Stomach (tissue), 9 donors: ENCODE measurements around the gene GNAO1. TPM values are rescaled to one million over a fixed set of nuclear protein-coding genes. Genes with fewer than 3 reads are reported as not detected.

Experiments used
- DNase-seq, 2 donors: peaks; one replicate each; pipeline versions ENCODE4 v3.0.0 to v3.0.0-alpha.2; 2013 to 2019
- H3K27ac ChIP-seq, 5 donors: fragments of 200-600 bp in 4 of 5; sonication (generic) in 4 of 5; one replicate each; pipeline ENCODE4 v1.5.1; 2013 to 2019; ENCODE audit warnings: mild to moderate bottlenecking in 1 of 5, moderate library complexity in 1 of 5
- H3K27me3 ChIP-seq, 3 donors: fragments of 200-600 bp; sonication (generic); one replicate each; pipeline ENCODE4 v1.5.1; 2017 to 2019; ENCODE audit warnings: mixed run types in 1 of 3
- H3K36me3 ChIP-seq, 4 donors: fragments of 200-600 bp; sonication (generic); 1 replicate in 3 of 4; 2 replicates in 1 of 4; pipeline ENCODE4 v1.5.1; 2016 to 2019
- H3K4me1 ChIP-seq, 4 donors: fragments of 200-600 bp; sonication (generic); one replicate each; pipeline ENCODE4 v1.5.1; 2016 to 2019
- H3K4me3 ChIP-seq, 4 donors: fragments of 200-600 bp; sonication (generic) in 3 of 4; one replicate each; pipeline ENCODE4 v1.5.1; 2016 to 2019; ENCODE audit warnings: mild to moderate bottlenecking in 1 of 4
- H3K9me3 ChIP-seq, 4 donors: fragments of 200-600 bp; sonication (generic); one replicate each; pipeline ENCODE4 v1.5.1; 2016 to 2019
- CTCF ChIP-seq, 7 experiments: fragments of 450-650 bp in 4 of 7; fragments of 200-600 bp in 3 of 7; sonication (generic) in 3 of 7; IDR thresholded peaks; one replicate each; pipeline ENCODE4 v1.5.1; 2016 to 2019; ENCODE audit warnings: antibody characterized with exemption in 7 of 7, control low read depth in 2 of 7, mild to moderate bottlenecking in 1 of 7
- EP300 ChIP-seq: sonication (generic); formaldehyde crosslinking; IDR thresholded peaks from one replicate; pipeline ENCODE4 v1.6.1; 2017; ENCODE audit warnings: antibody characterized with exemption
- POLR2A ChIP-seq, 4 donors: fragments of 450-650 bp; IDR thresholded peaks; one replicate each; pipeline ENCODE4 v1.6.1; 2016; ENCODE audit warnings: antibody characterized with exemption in 4 of 4, control low read depth in 2 of 4, mild to moderate bottlenecking in 1 of 4, moderate library complexity in 1 of 4
- POLR2AphosphoS5 ChIP-seq, 3 donors: sonication (generic); formaldehyde crosslinking; IDR thresholded peaks; one replicate each; pipeline ENCODE4 v1.6.1; 2016; ENCODE audit warnings: antibody characterized with exemption in 3 of 3
- WGBS, 5 donors: extraction: QIAGEN DNeasy Blood & Tissue Kit in 3 of 5; methylation state at CpG; one replicate each; pipeline versions ENCODE4 v1.1.5 to v1.1.7; 2013 to 2018; 5-methylcytosine and 5-hydroxymethylcytosine counted together
- intact Hi-C: fragments of 100-400 bp; cut with DNase I; formaldehyde crosslinking; loops from one replicate; pipeline ENCODE4 v1.15.1; 2023; ENCODE audit warnings: low total_unique reads
- polyA plus RNA-seq, 3 donors: library from polyadenylated mRNA; stranded (reverse); fragments of 200-250 nt; gene quantifications; one replicate each; pipeline ENCODE4 v1.2.3, GENCODE V29; 2013
- total RNA-seq, 5 donors: library from RNA; depleted of rRNA; stranded (reverse); fragments of >200 nt; gene quantifications; one replicate each; pipeline versions ENCODE4 v1.1.0 to v1.2.3, GENCODE V29; 2014 to 2016
- donor health status: healthy with polysubstance abuse.
- donor health status: Bipolar disorder and iron deficiency.
- donor health status: healthy.

Gene GNAO1
- total and polyA plus RNA-seq, 8 donors: 2.3 to 42.0 (median 4.7) TPM

GRCh38 chr16:56353054-56353921 is 162.0 kb downstream of the GNAO1 start:
- peaks cover 10 to 24% (median 17%) of the 10 kb centered on the region in 4 donors for H3K4me1 ChIP-seq
- no peaks in the 10 kb centered on the region for H3K27me3 ChIP-seq
- TF ChIP-seq EP300 (no peak), POLR2AphosphoS5 (IDR thresholded peaks at IDR 0.05) (no peak)
- H3K36me3 ChIP-seq: peaks cover 0 to 12% (median 1%) of the 10 kb centered on the region in 4 donors
- DNase-seq: peak in 1 of 2 donors; percentile 16
- no peaks in the 10 kb centered on the region for H3K9me3 ChIP-seq
- H3K4me3 ChIP-seq: no peak overlapping the region
- intact Hi-C loops: no loop called here
- 67 to 79% (median 76%) methylated on average over 10 to 15 of the region's 15 CpGs for WGBS, 5 donors
- H3K27ac ChIP-seq: no peak overlapping the region

DNA sequence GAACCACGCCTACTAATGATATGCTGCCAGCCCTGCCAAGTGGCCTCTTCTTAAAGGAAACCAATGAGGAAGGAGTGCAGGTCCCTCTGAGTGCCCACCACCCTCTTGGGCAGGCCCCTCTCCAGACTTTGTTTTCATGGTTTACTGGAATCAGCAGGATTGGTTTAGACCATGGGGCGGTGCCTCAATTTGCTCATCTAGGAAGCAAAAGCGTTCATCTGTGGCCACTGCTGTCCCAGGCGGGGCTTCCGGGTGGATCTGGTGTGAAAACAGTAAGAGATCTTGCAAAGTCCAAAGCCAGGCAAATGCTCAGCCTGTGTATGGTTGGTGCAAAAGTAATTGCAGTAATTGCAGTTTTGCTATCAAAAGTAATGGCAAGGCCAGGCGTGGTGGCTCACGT is 162.7 kb downstream of the GNAO1 start:
- Histone ChIP-seq H3K9me3 (no peaks in the 10 kb centered on the region), H3K4me3 (no peak overlapping the region), H3K27ac (no peak overlapping the region), H3K4me1 (peaks cover 10 to 27% (median 17%) of the 10 kb centered on the region in 4 donors), H3K27me3 (no peaks in the 10 kb centered on the region), H3K36me3 (peaks cover 0 to 10% (median 0%) of the 10 kb centered on the region in 4 donors)
- intact Hi-C loops: no loop called here
- TF ChIP-seq CTCF (IDR thresholded peaks at IDR 0.05): no peak
- no peak for TF ChIP-seq EP300
- TF ChIP-seq POLR2A (IDR thresholded peaks at IDR 0.05): no peak
- no peak for TF ChIP-seq POLR2AphosphoS5 (IDR thresholded peaks at IDR 0.05)
- WGBS, 5 donors: 87 to 98% (median 91%) methylated on average over 7 of the region's 7 CpGs
- peak in 1 of 2 donors; percentile 7 for DNase-seq

DNA sequence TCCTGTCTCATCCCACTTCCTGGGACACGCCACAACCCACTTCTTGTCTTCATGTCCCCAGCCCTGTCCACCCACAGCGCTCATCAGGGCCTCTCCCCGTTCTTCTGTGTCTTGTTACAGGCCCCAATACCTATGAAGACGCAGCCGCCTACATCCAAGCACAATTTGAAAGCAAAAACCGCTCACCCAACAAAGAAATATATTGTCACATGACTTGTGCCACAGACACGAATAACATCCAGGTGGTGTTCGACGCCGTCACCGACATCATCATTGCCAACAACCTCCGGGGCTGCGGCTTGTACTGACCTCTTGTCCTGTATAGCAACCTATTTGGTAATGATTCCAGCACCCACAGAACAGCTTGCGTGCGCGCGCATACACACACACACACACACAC is 163.5 kb downstream of the GNAO1 start:
- WGBS, 5 donors: 92 to 96% (median 94%) methylated on average over 17 of the region's 17 CpGs
- Histone ChIP-seq H3K4me3 (no peak overlapping the region), H3K27me3 (no peaks in the 10 kb centered on the region), H3K36me3 (peaks cover 0 to 8% (median 0%) of the 10 kb centered on the region in 4 donors), H3K27ac (no peak overlapping the region), H3K9me3 (no peaks in the 10 kb centered on the region), H3K4me1 (peaks cover 10 to 27% (median 17%) of the 10 kb centered on the region in 4 donors)
- intact Hi-C loops: no loop called here
- TF ChIP-seq POLR2AphosphoS5 (IDR thresholded peaks at IDR 0.05) (no peak), EP300 (no peak), POLR2A (IDR thresholded peaks at IDR 0.05) (no peak), CTCF (IDR thresholded peaks at IDR 0.05) (no peak)
- peak in 1 of 2 donors; percentile 20 for DNase-seq

- 89 to 97% (median 95%) methylated on average over 9 of the region's 9 CpGs for WGBS, 5 donors
- H3K27ac ChIP-seq: no peak overlapping the region
- TF ChIP-seq CTCF (IDR thresholded peaks at IDR 0.05): no peak
- TF ChIP-seq EP300: no peak
- TF ChIP-seq POLR2A (IDR thresholded peaks at IDR 0.05): no peak
- no peak for TF ChIP-seq POLR2AphosphoS5 (IDR thresholded peaks at IDR 0.05)
- no peaks in the 10 kb centered on the region for H3K9me3 ChIP-seq
- no peaks in the 10 kb centered on the region for H3K27me3 ChIP-seq
- H3K36me3 ChIP-seq: peaks cover 0 to 8% (median 1%) of the 10 kb centered on the region in 4 donors
- H3K4me3 ChIP-seq: no peak overlapping the region
- peaks cover 10 to 27% (median 17%) of the 10 kb centered on the region in 4 donors for H3K4me1 ChIP-seq
- DNase-seq: peak in 1 of 2 donors; percentile 20
- intact Hi-C loops: no loop called here
These were observed 163.9 kb downstream of the GNAO1 start for GRCh38 chr16:56355221-56355620.
